Uterus (tissue), 2 donors: Measurements from ENCODE around the gene LRIG1.
A peak's percentile ranks its signal among the peaks of the same experiment; 100 is the strongest.

ENCODE experiments used
- POLR2A ChIP-seq, 2 donors: fragments of 450-650 bp; IDR thresholded peaks; one replicate each; pipeline ENCODE4 v1.6.1; 2016; ENCODE audit warnings: antibody characterized with exemption in 2 of 2, mild to moderate bottlenecking in 1 of 2, moderate library complexity in 1 of 2
- TF ChIP-seq, protein P1 (sequence below), 4 experiments: fragments of 200-600 bp in 2 of 4; fragments of 450-650 bp in 2 of 4; sonication (generic) in 2 of 4; IDR thresholded peaks; one replicate each; pipeline ENCODE4 v1.5.1; 2016 to 2019; ENCODE audit warnings: antibody characterized with exemption in 4 of 4, mild to moderate bottlenecking in 2 of 4, moderate library complexity in 1 of 4

DNA sequence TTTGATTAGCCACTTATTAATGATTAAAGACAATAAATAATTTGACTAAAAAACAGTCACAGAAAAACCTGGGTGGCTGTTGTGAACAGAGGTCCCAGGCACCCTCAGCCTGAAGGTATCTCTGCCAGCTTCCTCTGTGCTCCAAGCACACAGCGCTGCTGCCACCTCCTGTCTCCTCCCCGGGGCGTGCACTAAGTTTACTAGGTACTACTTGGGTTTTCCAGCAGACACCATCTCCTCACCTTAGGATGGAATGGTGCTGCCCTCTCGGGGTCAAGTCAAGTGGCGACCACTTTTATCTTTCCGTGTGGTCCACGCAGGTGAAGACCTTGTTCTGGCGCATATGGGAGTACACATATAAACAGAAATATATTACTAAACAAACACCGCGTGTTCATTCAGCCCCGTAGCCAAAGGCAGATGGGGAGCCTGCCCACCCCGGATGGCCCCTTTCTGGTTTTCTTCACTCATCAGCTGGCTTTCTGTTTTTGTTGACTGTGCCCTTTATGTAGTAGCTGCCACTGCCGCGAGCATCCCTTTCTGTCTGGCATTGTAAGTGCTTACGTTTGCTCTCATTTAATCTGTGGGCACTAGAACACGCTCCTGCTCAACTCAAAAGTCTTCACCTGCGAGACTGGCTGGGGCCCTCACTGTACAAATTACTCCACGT, 128.0 kb downstream of the LRIG1 start:
- TF ChIP-seq, protein P1, sequence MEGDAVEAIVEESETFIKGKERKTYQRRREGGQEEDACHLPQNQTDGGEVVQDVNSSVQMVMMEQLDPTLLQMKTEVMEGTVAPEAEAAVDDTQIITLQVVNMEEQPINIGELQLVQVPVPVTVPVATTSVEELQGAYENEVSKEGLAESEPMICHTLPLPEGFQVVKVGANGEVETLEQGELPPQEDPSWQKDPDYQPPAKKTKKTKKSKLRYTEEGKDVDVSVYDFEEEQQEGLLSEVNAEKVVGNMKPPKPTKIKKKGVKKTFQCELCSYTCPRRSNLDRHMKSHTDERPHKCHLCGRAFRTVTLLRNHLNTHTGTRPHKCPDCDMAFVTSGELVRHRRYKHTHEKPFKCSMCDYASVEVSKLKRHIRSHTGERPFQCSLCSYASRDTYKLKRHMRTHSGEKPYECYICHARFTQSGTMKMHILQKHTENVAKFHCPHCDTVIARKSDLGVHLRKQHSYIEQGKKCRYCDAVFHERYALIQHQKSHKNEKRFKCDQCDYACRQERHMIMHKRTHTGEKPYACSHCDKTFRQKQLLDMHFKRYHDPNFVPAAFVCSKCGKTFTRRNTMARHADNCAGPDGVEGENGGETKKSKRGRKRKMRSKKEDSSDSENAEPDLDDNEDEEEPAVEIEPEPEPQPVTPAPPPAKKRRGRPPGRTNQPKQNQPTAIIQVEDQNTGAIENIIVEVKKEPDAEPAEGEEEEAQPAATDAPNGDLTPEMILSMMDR (IDR thresholded peaks at IDR 0.05): peak in 1 of 4 experiments; percentile 15
- TF ChIP-seq POLR2A (IDR thresholded peaks at IDR 0.05): no peak
